Cardiac muscle cell (in vitro differentiated cells and primary cell): Measurements from ENCODE around the gene SPTA1. TPM values are rescaled to one million over a fixed set of nuclear protein-coding genes. Genes with fewer than 3 reads are reported as not detected.

ENCODE experiments used
- DNase-seq, 2 donors: peaks; one replicate each; pipeline versions ENCODE4 v3.0.0 to v3.0.0-alpha.2; 2010 to 2017; ENCODE audit warnings: low read depth in 1 of 2, low spot score in 1 of 2
- H3K27ac ChIP-seq: fragments of 200-600 bp; sonication (generic); 2 replicates; pipeline ENCODE4 v1.5.1; 2016
- H3K27me3 ChIP-seq: fragments of 200-600 bp; sonication (generic); 2 replicates; pipeline ENCODE4 v1.6.0; 2016; ENCODE audit warnings: control low read depth
- H3K36me3 ChIP-seq: fragments of 200-600 bp; sonication (generic); 2 replicates; pipeline ENCODE4 v1.5.1; 2016; ENCODE audit warnings: control low read depth
- H3K4me1 ChIP-seq: fragments of 200-600 bp; sonication (generic); 2 replicates; pipeline ENCODE4 v1.8.1; 2017; ENCODE audit warnings: low read depth, mild to moderate bottlenecking, mixed run types
- H3K4me3 ChIP-seq: fragments of 200-600 bp; sonication (generic); 2 replicates; pipeline ENCODE4 v1.5.1; 2016; ENCODE audit warnings: mild to moderate bottlenecking
- H3K9me3 ChIP-seq: fragments of 200-600 bp; sonication (generic); 2 replicates; pipeline ENCODE4 v1.5.1; 2017; ENCODE audit warnings: low read depth, mild to moderate bottlenecking, control low read depth
- polyA plus RNA-seq: library from polyadenylated mRNA; unstranded; fragments of >200 nt; fragmentation: Nextera tagmentation; extraction: Ambion mirVana; gene quantifications from 2 replicates; pipeline ENCODE4 v1.2.1, GENCODE V29; 2016
- total RNA-seq: library from RNA; depleted of rRNA; stranded (reverse); fragments of >200 nt; gene quantifications from 2 replicates; pipeline ENCODE4 v1.2.3, GENCODE V29; 2016
- TF ChIP-seq, protein P1 (sequence below): IDR thresholded peaks from 2 replicates; pipeline ENCODE4 v1.5.1; 2012; ENCODE audit warnings: low read depth, mild to moderate bottlenecking, low read length

The SPTA1 gene
- total and polyA plus RNA-seq, 2 experiments from 2014 or later = 0.42 to 0.56 TPM

DNA sequence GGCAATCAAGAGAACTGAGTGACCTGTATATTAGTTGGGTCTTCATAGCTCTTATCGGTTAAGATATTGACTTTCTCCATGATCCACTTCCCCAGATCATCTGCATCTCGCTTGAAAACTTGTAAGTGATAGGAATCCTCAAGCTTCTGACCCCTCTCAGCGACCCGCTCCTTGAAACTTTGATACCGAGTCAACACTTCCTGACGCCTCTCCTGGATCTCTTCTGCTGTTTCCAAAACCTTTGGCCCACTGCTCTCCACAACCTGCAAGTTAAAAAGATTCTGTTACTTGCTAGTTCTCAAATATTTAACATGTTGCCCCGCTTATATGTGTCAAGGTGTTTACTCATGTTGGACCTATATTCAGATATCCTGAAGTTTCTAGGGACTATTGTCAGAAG, 1.4 kb downstream of the SPTA1 start:
- DNase-seq = no peak
- TF ChIP-seq, protein P1, sequence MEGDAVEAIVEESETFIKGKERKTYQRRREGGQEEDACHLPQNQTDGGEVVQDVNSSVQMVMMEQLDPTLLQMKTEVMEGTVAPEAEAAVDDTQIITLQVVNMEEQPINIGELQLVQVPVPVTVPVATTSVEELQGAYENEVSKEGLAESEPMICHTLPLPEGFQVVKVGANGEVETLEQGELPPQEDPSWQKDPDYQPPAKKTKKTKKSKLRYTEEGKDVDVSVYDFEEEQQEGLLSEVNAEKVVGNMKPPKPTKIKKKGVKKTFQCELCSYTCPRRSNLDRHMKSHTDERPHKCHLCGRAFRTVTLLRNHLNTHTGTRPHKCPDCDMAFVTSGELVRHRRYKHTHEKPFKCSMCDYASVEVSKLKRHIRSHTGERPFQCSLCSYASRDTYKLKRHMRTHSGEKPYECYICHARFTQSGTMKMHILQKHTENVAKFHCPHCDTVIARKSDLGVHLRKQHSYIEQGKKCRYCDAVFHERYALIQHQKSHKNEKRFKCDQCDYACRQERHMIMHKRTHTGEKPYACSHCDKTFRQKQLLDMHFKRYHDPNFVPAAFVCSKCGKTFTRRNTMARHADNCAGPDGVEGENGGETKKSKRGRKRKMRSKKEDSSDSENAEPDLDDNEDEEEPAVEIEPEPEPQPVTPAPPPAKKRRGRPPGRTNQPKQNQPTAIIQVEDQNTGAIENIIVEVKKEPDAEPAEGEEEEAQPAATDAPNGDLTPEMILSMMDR = no peak
- Histone ChIP-seq H3K27ac (no peak overlapping the region), H3K27me3 (no peaks in the 10 kb centered on the region), H3K9me3 (no peaks in the 10 kb centered on the region), H3K36me3 (no peaks in the 10 kb centered on the region), H3K4me1 (no peaks in the 10 kb centered on the region), H3K4me3 (no peak overlapping the region)

DNA sequence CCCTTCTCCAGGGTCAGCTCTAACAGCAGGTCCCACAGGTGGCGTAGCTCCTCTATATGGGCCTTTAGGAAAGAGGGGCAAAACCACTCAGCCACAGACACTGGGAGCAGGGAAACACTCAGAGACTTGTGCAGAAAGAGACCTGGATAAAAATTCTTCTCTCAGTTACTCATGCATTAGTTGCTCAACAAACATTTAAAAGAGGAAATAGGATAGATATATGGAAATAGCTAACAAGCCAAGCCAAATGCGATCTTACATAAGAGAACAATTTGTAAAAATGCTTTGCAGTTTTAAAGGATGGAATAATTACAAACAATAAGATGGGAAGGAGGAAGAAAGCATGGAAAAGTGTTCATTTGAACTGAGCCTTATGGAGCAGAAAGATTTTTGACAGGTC, 4.9 kb downstream of the SPTA1 start:
- TF ChIP-seq, protein P1 = no peak
- no peaks in the 10 kb centered on the region for H3K27me3 ChIP-seq
- no peak overlapping the region for H3K4me3 ChIP-seq
- no peaks in the 10 kb centered on the region for H3K36me3 ChIP-seq
- H3K4me1 ChIP-seq = no peaks in the 10 kb centered on the region
- no peaks in the 10 kb centered on the region for H3K9me3 ChIP-seq
- H3K27ac ChIP-seq = no peak overlapping the region
- peak in 1 of 2 donors; percentile 21 for DNase-seq

DNA sequence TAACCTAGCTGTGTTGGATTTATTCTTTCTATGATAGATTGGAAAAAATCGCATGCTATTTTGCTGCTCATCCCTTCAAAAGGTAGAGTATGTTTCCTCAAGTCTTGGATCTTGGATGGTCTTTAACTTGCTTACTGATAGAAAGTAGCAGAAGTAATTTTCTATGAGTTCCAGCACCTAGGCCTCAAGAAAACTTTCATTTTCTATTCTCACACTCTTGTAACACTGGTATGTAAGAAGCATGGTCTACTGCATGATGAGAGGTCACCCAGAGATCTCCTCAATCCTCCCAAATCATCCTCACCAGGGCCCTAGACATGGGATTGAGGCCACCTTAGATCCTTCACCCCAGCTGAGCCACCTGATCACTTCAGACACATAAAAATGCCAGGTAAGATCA, 7.2 kb downstream of the SPTA1 start:
- H3K9me3 ChIP-seq = no peaks in the 10 kb centered on the region
- no peak overlapping the region for H3K27ac ChIP-seq
- no peak for DNase-seq
- H3K4me3 ChIP-seq = no peak overlapping the region
- TF ChIP-seq, protein P1 = no peak
- H3K4me1 ChIP-seq = no peaks in the 10 kb centered on the region
- H3K27me3 ChIP-seq = no peaks in the 10 kb centered on the region
- no peaks in the 10 kb centered on the region for H3K36me3 ChIP-seq

DNA sequence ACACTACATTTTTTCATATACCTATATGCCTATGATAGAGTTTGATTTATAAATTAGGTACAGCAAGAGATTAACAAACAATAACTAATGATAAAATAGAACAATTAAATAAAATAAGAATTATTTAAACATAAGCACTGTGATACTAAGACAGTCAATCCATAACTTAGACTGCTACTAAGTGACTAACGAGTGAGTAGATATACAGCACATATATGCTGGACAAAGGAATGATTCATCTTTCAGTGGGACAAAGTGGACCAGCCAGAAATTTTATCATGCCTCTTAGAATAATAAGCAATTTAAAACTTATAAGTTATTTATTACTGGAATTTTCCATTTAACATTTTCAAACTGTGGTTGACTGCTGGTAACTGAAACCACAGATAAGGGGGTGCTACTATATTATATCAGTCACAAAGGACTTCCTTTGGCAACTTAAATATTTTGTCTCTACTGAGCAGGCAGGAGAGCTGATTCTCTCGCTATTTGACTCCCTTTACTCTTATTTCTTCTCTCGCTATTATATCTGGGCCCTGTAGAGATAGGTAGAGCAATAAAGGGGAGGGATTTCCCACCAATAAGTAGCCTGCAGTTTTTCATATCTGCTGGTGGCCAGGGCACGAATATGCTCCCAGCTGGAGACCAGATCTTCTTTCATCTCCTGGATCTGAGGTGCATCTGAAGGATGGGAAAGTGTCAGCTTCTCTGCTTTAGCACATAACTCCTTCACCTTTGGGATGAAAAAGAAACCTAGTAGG, 10.8 kb downstream of the SPTA1 start:
- no peaks in the 10 kb centered on the region for H3K27me3 ChIP-seq
- no peaks in the 10 kb centered on the region for H3K4me1 ChIP-seq
- peak in 1 of 2 donors; percentile 16 for DNase-seq
- H3K4me3 ChIP-seq = no peak overlapping the region
- H3K36me3 ChIP-seq = no peaks in the 10 kb centered on the region
- no peaks in the 10 kb centered on the region for H3K9me3 ChIP-seq
- no peak overlapping the region for H3K27ac ChIP-seq
- TF ChIP-seq, protein P1 = no peak

DNA sequence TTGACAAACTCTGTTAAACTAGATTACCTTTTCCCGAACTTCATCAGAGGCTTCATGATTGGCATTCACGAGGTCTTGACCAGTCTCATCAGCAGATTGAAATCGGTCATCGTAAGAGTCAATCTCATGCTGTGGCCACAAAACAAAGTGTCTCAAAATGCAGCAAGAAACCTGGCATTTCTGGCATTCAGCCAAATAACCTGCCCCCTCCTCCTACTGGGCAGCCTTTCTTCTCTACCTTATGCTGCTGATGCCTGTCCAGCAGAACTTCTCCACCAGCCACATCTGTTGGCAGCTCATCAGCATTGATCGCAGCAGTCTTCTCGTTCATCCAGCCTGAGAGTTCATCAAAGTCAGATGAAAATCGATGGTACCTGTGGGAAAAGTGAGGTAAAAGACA, 12.2 kb downstream of the SPTA1 start:
- Histone ChIP-seq H3K4me1 (no peaks in the 10 kb centered on the region), H3K27ac (no peak overlapping the region), H3K36me3 (no peaks in the 10 kb centered on the region), H3K4me3 (no peak overlapping the region), H3K9me3 (no peaks in the 10 kb centered on the region), H3K27me3 (no peaks in the 10 kb centered on the region)
- TF ChIP-seq, protein P1 = no peak
- no peak for DNase-seq
